Testis (tissue), 3 donors: ENCODE measurements around the gene SPATA13. TPM values are rescaled to one million over a fixed set of nuclear protein-coding genes. Genes with fewer than 3 reads are reported as not detected.

Experiments
- DNase-seq: peaks from one replicate; pipeline ENCODE4 v3.0.0-alpha.2; 2019
- H3K27ac ChIP-seq, 2 donors: fragments of 200-600 bp; sonication (generic); one replicate each; pipeline ENCODE4 v1.5.1; 2019
- H3K27me3 ChIP-seq: fragments of 200-600 bp; sonication (generic); one replicate; pipeline ENCODE4 v1.5.1; 2019
- H3K36me3 ChIP-seq: fragments of 200-600 bp; sonication (generic); one replicate; pipeline ENCODE4 v1.5.1; 2017; ENCODE audit warnings: low read depth; ENCODE audit errors: missing control alignments
- H3K4me1 ChIP-seq: fragments of 200-600 bp; sonication (generic); one replicate; pipeline ENCODE4 v1.5.1; 2019
- H3K4me3 ChIP-seq, 2 donors: fragments of 200-600 bp; sonication (generic); one replicate each; pipeline ENCODE4 v1.5.1; 2017 to 2019
- H3K9me3 ChIP-seq: fragments of 200-600 bp; sonication (generic); one replicate; pipeline ENCODE4 v1.5.1; 2017
- POLR2A ChIP-seq: fragments of 450-650 bp; IDR thresholded peaks from one replicate; pipeline ENCODE4 v1.6.1; 2017; ENCODE audit warnings: antibody characterized with exemption, mild to moderate bottlenecking, moderate library complexity
- WGBS, 2 donors: methylation state at CpG; one replicate each; pipeline ENCODE4 v1.1.5; 2018; 5-methylcytosine and 5-hydroxymethylcytosine counted together
- intact Hi-C: fragments of 100-400 bp; cut with DNase I; formaldehyde crosslinking; loops from one replicate; pipeline ENCODE4 v1.15.1; 2023; ENCODE audit warnings: low total_unique reads
- polyA plus RNA-seq: library from polyadenylated mRNA; stranded (reverse); fragments of 350-450 nt; fragmentation: Illumina TruSeq; extraction: RNeasy Lipid Tissue Mini Kit (QIAGEN cat#74804); gene quantifications from one replicate; pipeline ENCODE4 v1.2.3, GENCODE V29; 2014; ENCODE audit warnings: low read depth, low replicate concordance; ENCODE audit not compliant: insufficient read depth
- total RNA-seq, 2 donors: library from RNA; depleted of rRNA; stranded (reverse); fragments of >200 nt; gene quantifications; one replicate each; pipeline ENCODE4 v1.2.3, GENCODE V29; 2016
- TF ChIP-seq, protein P1 (sequence below), 3 experiments: fragments of 450-650 bp in 2 of 3; fragments of 200-600 bp in 1 of 3; sonication (generic) in 1 of 3; IDR thresholded peaks; one replicate each; pipeline ENCODE4 v1.5.1; 2016 to 2019; ENCODE audit warnings: antibody characterized with exemption in 3 of 3, mild to moderate bottlenecking in 2 of 3, moderate library complexity in 1 of 3

SPATA13 gene
- total and polyA plus RNA-seq, 3 donors from 2014 or later = 12.9 to 35.6 (median 30.6) TPM

- no peaks in the 10 kb centered on the region for H3K27me3 ChIP-seq
- TF ChIP-seq, protein P1, sequence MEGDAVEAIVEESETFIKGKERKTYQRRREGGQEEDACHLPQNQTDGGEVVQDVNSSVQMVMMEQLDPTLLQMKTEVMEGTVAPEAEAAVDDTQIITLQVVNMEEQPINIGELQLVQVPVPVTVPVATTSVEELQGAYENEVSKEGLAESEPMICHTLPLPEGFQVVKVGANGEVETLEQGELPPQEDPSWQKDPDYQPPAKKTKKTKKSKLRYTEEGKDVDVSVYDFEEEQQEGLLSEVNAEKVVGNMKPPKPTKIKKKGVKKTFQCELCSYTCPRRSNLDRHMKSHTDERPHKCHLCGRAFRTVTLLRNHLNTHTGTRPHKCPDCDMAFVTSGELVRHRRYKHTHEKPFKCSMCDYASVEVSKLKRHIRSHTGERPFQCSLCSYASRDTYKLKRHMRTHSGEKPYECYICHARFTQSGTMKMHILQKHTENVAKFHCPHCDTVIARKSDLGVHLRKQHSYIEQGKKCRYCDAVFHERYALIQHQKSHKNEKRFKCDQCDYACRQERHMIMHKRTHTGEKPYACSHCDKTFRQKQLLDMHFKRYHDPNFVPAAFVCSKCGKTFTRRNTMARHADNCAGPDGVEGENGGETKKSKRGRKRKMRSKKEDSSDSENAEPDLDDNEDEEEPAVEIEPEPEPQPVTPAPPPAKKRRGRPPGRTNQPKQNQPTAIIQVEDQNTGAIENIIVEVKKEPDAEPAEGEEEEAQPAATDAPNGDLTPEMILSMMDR (IDR thresholded peaks at IDR 0.05) = no peak
- no peaks in the 10 kb centered on the region for H3K9me3 ChIP-seq
- 81 to 91% methylated on average over 2 of the region's 2 CpGs for WGBS, 2 donors
- no peak for DNase-seq
- H3K4me1 ChIP-seq = no peaks in the 10 kb centered on the region
- intact Hi-C loops = no loop called here
- no peaks in the 10 kb centered on the region for H3K36me3 ChIP-seq
- H3K4me3 ChIP-seq = no peak overlapping the region
- no peak overlapping the region for H3K27ac ChIP-seq
Measured at GRCh38 chr13:24145240-24145639, 15.3 kb upstream of the SPATA13 start.

DNA sequence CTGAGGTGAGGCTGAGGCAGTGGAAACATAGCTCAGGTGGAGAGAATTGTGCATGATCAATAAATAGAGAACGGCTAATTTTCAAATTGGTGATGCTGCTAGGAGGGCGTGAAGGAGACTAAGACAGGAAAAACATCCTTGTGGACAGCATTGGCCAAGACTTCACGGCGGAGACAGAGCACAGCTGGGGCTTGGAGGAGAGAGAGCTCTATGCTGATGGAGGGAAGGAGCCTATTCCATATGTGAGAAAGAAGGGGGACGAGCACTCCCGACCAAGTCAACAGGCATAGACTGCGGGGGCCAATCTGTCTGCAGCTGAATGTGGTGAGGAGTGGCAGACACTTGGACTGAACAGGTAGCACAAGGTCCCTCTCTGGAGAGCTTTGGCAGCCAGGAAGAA lies 14.8 kb upstream of the SPATA13 start:
- Histone ChIP-seq H3K4me1 (no peaks in the 10 kb centered on the region), H3K27me3 (no peaks in the 10 kb centered on the region), H3K27ac (no peak overlapping the region), H3K9me3 (no peaks in the 10 kb centered on the region), H3K36me3 (no peaks in the 10 kb centered on the region), H3K4me3 (no peak overlapping the region)
- DNase-seq = no peak
- 84 to 88% methylated on average over 7 of the region's 7 CpGs for WGBS, 2 donors
- intact Hi-C loops = no loop called here
- TF ChIP-seq, protein P1 (IDR thresholded peaks at IDR 0.05) = no peak
- no peak for TF ChIP-seq POLR2A

- Histone ChIP-seq H3K27ac (no peak overlapping the region), H3K4me3 (no peak overlapping the region), H3K9me3 (no peaks in the 10 kb centered on the region), H3K36me3 (no peaks in the 10 kb centered on the region), H3K27me3 (no peaks in the 10 kb centered on the region), H3K4me1 (no peaks in the 10 kb centered on the region)
- WGBS, 2 donors = 89 to 91% methylated on average over 7 of the region's 7 CpGs
- TF ChIP-seq, protein P1 (IDR thresholded peaks at IDR 0.05) = no peak
- no peak for TF ChIP-seq POLR2A
- intact Hi-C loops = no loop called here
- no peak for DNase-seq
Measured at GRCh38 chr13:24146961-24147569, 13.5 kb upstream of the SPATA13 start.

DNA sequence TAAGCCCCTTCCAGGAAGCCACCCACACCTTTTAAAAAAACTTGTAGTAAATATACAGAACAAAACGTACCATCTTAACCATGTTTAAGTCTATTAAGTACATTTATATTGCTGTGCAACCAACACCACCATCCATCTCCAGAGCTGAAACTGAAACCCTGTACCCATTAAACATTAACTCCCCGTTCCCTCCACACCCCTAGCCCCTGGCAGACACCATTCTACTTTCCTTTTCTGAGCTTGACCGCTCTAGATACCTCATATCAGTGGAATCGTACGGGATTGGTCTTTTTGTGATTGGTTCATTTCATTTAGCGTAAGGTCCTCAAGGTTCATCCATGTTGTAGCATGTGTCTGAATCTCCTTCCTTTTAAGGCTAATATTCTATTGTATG lies 13.0 kb upstream of the SPATA13 start:
- 76 to 84% methylated on average over 6 of the region's 6 CpGs for WGBS, 2 donors
- H3K9me3 ChIP-seq = no peaks in the 10 kb centered on the region
- TF ChIP-seq, protein P1 (IDR thresholded peaks at IDR 0.05) = no peak
- H3K27me3 ChIP-seq = no peaks in the 10 kb centered on the region
- no peak overlapping the region for H3K4me3 ChIP-seq
- H3K36me3 ChIP-seq = no peaks in the 10 kb centered on the region
- intact Hi-C loops = no loop called here
- H3K4me1 ChIP-seq = no peaks in the 10 kb centered on the region
- no peak for DNase-seq
- H3K27ac ChIP-seq = no peak overlapping the region
